ENCODE results near the gene ZNF771.

The ZNF771 gene

GRCh38 chr16:30413112-30413806 is 5.9 kb downstream of the ZNF771 start:
- in situ Hi-C loops (cut with HindIII; ENCODE audit: low sequenced_read_pairs) = no loop called here
- TF ChIP-seq CTCF (IDR thresholded peaks at IDR 0.05; ENCODE audit: low read depth, low read length) = no peak
- H3K4me3 ChIP-seq (ENCODE audit: low read depth, low read length) = no peak overlapping the region
- no peak for DNase-seq (ENCODE audit: low read depth, low spot score)

- H3K4me3 ChIP-seq (ENCODE audit: low read depth, low read length) = no peak overlapping the region
- DNase-seq (ENCODE audit: low read depth, low spot score) = no peak
- TF ChIP-seq CTCF (IDR thresholded peaks at IDR 0.05; ENCODE audit: low read depth, low read length) = no peak
- in situ Hi-C loops (cut with HindIII; ENCODE audit: low sequenced_read_pairs) = no loop called here
These were observed 6.8 kb downstream of the ZNF771 start for GRCh38 chr16:30414159-30414558.

GRCh38 chr16:30416047-30416603 is 8.7 kb downstream of the ZNF771 start:
- TF ChIP-seq CTCF (IDR thresholded peaks at IDR 0.05; ENCODE audit: low read depth, low read length) = no peak
- no peak for DNase-seq (ENCODE audit: low read depth, low spot score)
- H3K4me3 ChIP-seq (ENCODE audit: low read depth, low read length) = no peak overlapping the region
- in situ Hi-C loops (cut with HindIII; ENCODE audit: low sequenced_read_pairs) = no loop called here

- in situ Hi-C loops (cut with HindIII; ENCODE audit: low sequenced_read_pairs) = no loop called here
- peak overlapping the region; percentile 45 for H3K4me3 ChIP-seq (ENCODE audit: low read depth, low read length)
- no peak for TF ChIP-seq CTCF (IDR thresholded peaks at IDR 0.05; ENCODE audit: low read depth, low read length)
- no peak for DNase-seq (ENCODE audit: low read depth, low spot score)
These were observed 9.5 kb downstream of the ZNF771 start for GRCh38 chr16:30416624-30417528.

- in situ Hi-C loops (cut with HindIII; ENCODE audit: low sequenced_read_pairs) = no loop called here
- peak; percentile 6 for TF ChIP-seq CTCF (IDR thresholded peaks at IDR 0.05; ENCODE audit: low read depth, low read length)
- peak; percentile 92 for DNase-seq (ENCODE audit: low read depth, low spot score)
- peak overlapping the region; percentile 45 for H3K4me3 ChIP-seq (ENCODE audit: low read depth, low read length)
These were observed 10.3 kb downstream of the ZNF771 start for GRCh38 chr16:30417529-30418349.

All from astrocyte of the spinal cord (primary cell).